ENCODE data around the gene TRAPPC14. TPM values are rescaled to one million over a fixed set of nuclear protein-coding genes. Genes with fewer than 3 reads are reported as not detected.
A peak's percentile ranks its signal among the peaks of the same experiment; 100 is the strongest.

TRAPPC14 gene
- total and polyA plus RNA-seq, 9 of the 15 experiments (the other 6 are each of a cell fraction or from before 2014, with no cell fraction given), result 0.42 to 45.9 (median 18.2) TPM

- no peak for TF ChIP-seq NCOA4 (IDR thresholded peaks at IDR 0.05; ENCODE audit: partially characterized antibody)
- peak; percentile 49; the same call in 1 of the 2 replicates for TF ChIP-seq NFIX (CRISPR knock-in tag; IDR thresholded peaks at IDR 0.05; ENCODE audit: low read depth)
- no peak for TF ChIP-seq TFAM (CRISPR knock-in tag; conservative IDR thresholded peaks at IDR 0.05)
- TF ChIP-seq, protein P1, sequence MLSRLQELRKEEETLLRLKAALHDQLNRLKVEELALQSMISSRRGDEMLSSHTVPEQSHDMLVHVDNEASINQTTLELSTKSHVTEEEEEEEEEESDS (CRISPR knock-in tag; IDR thresholded peaks at IDR 0.05), result no peak
- TF ChIP-seq E2F8 (IDR thresholded peaks at IDR 0.05; ENCODE audit: low read depth, partially characterized antibody), result no peak
- no peak for TF ChIP-seq HEY1 (CRISPR knock-in tag; IDR thresholded peaks at IDR 0.05; ENCODE audit: borderline replicate concordance)
- TF ChIP-seq ELF1 (tag; IDR thresholded peaks at IDR 0.05), result no peak
- TF ChIP-seq ZNF384 (IDR thresholded peaks at IDR 0.05; ENCODE audit: low read depth, low read length), result no peak
- TF ChIP-seq ZFPM2 (CRISPR knock-in tag; IDR thresholded peaks at IDR 0.05), result no peak
- TF ChIP-seq EHMT2 (IDR thresholded peaks at IDR 0.05), result no peak
- no peak for TF ChIP-seq DPF2 (IDR thresholded peaks at IDR 0.05)
- no peak for TF ChIP-seq PRMT5 (CRISPR knock-in tag; IDR thresholded peaks at IDR 0.05)
- TF ChIP-seq, protein P2, sequence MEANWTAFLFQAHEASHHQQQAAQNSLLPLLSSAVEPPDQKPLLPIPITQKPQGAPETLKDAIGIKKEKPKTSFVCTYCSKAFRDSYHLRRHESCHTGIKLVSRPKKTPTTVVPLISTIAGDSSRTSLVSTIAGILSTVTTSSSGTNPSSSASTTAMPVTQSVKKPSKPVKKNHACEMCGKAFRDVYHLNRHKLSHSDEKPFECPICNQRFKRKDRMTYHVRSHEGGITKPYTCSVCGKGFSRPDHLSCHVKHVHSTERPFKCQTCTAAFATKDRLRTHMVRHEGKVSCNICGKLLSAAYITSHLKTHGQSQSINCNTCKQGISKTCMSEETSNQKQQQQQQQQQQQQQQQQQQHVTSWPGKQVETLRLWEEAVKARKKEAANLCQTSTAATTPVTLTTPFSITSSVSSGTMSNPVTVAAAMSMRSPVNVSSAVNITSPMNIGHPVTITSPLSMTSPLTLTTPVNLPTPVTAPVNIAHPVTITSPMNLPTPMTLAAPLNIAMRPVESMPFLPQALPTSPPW (CRISPR knock-in tag; IDR thresholded peaks at IDR 0.05), result no peak
- TF ChIP-seq, protein P3, sequence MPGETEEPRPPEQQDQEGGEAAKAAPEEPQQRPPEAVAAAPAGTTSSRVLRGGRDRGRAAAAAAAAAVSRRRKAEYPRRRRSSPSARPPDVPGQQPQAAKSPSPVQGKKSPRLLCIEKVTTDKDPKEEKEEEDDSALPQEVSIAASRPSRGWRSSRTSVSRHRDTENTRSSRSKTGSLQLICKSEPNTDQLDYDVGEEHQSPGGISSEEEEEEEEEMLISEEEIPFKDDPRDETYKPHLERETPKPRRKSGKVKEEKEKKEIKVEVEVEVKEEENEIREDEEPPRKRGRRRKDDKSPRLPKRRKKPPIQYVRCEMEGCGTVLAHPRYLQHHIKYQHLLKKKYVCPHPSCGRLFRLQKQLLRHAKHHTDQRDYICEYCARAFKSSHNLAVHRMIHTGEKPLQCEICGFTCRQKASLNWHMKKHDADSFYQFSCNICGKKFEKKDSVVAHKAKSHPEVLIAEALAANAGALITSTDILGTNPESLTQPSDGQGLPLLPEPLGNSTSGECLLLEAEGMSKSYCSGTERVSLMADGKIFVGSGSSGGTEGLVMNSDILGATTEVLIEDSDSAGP (CRISPR knock-in tag; IDR thresholded peaks at IDR 0.05), result no peak
- no peak for TF ChIP-seq ZNF212 (CRISPR knock-in tag; IDR thresholded peaks at IDR 0.05)
- no peak for TF ChIP-seq ATF7 (IDR thresholded peaks at IDR 0.05)
- TF ChIP-seq CBX2 (IDR thresholded peaks at IDR 0.05; ENCODE audit: insufficient read depth, low read length, poor library complexity, severe bottlenecking), result no peak
- no peak; a peak in 2 of 4 replicates for TF ChIP-seq RCOR1 (IDR thresholded peaks at IDR 0.05; ENCODE audit: borderline replicate concordance in 1 of 2, low read depth in 2 of 2, low read length in 2 of 2)
- TF ChIP-seq NR2C1 (IDR thresholded peaks at IDR 0.05), result no peak
- no peak for TF ChIP-seq NR2C1 (tag; IDR thresholded peaks at IDR 0.05)
- TF ChIP-seq, protein P4, sequence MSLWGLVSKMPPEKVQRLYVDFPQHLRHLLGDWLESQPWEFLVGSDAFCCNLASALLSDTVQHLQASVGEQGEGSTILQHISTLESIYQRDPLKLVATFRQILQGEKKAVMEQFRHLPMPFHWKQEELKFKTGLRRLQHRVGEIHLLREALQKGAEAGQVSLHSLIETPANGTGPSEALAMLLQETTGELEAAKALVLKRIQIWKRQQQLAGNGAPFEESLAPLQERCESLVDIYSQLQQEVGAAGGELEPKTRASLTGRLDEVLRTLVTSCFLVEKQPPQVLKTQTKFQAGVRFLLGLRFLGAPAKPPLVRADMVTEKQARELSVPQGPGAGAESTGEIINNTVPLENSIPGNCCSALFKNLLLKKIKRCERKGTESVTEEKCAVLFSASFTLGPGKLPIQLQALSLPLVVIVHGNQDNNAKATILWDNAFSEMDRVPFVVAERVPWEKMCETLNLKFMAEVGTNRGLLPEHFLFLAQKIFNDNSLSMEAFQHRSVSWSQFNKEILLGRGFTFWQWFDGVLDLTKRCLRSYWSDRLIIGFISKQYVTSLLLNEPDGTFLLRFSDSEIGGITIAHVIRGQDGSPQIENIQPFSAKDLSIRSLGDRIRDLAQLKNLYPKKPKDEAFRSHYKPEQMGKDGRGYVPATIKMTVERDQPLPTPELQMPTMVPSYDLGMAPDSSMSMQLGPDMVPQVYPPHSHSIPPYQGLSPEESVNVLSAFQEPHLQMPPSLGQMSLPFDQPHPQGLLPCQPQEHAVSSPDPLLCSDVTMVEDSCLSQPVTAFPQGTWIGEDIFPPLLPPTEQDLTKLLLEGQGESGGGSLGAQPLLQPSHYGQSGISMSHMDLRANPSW (CRISPR knock-in tag; IDR thresholded peaks at IDR 0.05), result no peak; the same call in 1 of the 2 replicates
Observed at GRCh38 chr7:100126239-100126930, 32.1 kb downstream of the TRAPPC14 start (continued).
